Measurements from ENCODE around the gene UBALD2.
"Not testable (repeated sequence)": the region's sequence is repeated elsewhere in the genome, so short reads cannot be mapped to it uniquely, and the experiment has no call there.

Gene UBALD2

GRCh38 chr17:76246080-76247066 lies 18.8 kb upstream of the UBALD2 start:
- DNase-seq = no peak

GRCh38 chr17:76247304-76247703 lies 17.8 kb upstream of the UBALD2 start:
- no peak for DNase-seq

GRCh38 chr17:76248013-76248782 lies 16.9 kb upstream of the UBALD2 start:
- DNase-seq = no peak

DNA sequence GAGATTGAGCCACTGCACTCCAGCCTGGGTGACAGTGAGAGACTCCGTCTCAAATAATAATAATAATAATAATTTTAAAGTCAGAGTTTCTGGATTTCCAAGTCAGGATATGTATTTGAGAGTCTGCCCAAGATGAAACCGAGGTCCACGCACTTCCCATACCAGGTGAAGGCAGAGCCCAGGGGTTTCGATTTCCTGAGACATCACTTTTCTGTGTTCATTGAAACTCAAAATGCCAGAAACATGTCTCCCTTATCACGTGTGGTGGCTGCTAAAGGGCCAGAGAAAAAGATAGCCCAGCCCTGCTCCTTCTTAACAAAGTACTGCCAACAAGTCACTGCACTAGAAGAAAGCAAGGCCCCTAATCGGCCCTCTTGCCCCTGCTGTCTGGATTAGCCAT lies 15.0 kb upstream of the UBALD2 start:
- no peak for DNase-seq

DNA sequence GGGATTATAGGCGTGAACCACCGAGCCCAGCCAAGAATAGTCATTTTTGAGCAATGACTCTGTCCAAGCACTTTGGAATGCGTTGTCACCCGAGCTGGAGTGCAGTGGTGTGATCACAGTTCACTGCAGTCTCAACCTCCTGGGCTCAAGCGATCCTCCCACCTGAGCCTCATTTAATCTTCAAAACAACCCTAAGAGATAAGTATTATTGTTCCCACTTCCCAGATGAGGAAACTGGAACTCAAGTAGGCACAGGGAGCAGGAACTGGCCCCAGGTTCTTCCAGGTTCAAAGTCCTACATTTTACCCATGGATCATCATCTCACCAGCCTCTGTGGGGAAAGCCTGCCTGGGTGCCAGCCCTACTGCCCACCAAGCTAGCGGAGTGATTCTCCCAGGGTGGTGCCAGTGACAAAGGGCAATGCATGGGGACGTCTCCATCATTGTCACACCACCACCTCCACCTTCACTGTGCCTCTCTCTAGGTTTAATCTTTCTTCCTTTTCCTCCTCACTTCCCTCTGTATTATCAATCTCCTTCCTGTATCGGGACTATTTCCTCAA lies 13.6 kb upstream of the UBALD2 start:
- DNase-seq = no peak

DNA sequence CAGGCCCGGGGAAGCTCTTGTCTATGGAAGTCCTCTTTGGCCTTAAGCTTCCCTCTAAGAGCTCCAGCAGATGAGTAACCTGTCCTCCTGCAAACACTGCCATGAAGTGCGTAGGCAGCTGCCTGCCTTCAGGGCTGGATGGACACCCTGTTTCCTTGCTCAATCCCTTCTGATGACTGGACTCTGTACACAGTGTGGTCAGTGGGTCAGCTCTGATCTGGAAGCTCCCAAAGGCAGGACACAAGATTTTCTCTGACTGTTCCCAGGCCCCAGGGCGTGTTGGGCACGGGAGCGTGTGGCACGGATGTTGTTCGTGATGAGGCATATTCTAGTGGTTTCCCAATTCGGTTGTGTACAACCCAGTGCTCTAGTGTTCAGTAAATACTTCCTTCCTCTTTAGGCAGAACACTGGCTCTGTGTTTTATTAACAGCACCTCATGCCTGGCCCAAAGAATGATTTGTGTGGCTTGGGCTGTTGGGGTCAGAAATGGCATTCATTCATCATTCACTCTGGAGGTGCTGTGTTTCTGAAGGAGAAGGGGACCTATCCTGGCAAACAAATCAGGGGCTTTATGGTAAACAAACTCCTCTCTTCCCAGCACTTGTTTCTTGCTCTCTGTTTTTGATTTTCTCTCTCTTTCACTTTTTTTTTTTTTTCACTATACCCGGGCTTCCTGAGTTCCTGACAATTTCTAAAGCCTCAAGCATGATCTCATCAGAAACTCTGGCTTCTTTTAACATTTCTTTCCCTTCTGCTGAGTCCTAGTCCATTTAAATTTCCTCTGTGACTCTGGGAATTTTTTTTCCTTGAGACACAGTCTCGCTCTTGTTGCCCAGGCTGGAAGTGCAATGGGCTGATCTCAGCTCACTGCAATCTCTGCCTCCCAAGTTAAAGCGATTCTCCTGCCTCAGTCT lies 12.9 kb upstream of the UBALD2 start:
- DNase-seq = no peak

- DNase-seq = not testable (repeated sequence)
These were observed 12.0 kb upstream of the UBALD2 start for GRCh38 chr17:76252967-76253766.

- DNase-seq = no peak
These were observed 11.3 kb upstream of the UBALD2 start for GRCh38 chr17:76253841-76254240.

DNA sequence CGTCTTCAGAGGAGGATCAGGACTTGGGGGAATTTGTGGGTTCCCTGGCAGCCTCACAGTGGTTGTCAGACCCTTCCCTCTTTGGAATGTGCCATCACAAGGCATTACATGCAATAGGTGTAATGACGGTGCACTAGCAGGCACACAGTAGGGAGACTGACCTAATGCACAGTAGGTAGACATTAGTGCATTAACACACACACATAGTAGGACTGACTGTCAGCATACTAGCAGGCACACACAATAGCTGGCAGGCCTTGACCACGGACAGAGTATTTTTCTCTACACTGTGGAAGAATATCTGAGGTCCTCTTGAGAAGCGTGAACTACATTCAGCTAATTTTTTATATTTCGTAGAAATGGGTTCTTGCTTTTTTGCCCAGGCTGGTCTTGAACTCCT lies 10.9 kb upstream of the UBALD2 start:
- no peak for DNase-seq

DNA sequence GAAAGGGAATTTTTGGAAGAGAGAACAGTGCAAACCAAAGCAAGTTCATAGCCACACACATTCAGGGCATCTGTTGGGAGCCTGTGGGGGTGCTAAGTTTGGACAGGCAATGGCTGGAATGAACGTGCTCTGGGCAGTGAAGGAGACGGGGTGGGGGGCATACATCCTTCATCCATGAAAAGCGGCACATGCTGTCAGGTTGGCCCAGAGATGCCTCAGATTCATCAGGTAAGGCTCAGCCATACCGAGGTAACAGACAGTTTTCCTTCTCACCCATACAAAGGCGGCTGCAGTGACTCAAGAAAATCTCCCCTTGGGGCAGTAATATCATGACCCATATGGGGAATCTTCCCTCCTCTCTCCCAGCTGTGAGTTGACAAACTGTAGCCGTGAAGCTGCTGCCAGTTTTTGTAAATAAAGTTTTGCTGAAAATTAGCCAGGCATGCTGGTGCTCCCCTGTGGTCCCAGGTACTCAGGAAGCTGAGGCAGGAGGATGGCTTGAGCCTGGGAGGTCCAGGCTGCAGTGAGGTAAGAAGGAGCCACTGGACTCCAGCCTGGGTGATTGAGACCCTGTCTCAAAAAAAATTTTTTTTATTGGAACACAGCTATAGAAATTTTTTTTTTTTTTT lies 9.2 kb upstream of the UBALD2 start:
- DNase-seq = no peak

- DNase-seq = not testable (repeated sequence)
These were observed 8.6 kb upstream of the UBALD2 start for GRCh38 chr17:76256430-76257050.

DNA sequence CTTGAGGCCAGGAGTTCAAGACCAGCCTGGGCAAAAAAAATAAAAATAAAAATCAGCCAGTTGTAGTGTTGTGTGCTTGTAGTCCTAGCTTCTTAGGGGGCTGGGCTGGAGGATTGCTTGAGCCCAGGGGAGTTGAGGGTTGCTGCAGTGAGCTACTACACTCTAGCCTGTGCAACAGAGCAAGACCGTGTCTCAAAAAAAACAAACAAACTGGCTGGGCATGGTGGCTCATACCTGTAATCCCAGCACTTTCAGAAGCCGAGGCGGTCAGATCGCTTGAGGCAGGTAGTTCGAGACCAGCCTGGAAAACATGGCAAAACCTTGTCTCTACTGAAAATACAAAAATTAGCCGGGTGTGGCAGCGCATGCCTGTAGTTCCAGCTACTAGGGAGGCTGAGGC lies 4.9 kb upstream of the UBALD2 start:
- DNase-seq = peak in 1 of 3 experiments; percentile 9

DNA sequence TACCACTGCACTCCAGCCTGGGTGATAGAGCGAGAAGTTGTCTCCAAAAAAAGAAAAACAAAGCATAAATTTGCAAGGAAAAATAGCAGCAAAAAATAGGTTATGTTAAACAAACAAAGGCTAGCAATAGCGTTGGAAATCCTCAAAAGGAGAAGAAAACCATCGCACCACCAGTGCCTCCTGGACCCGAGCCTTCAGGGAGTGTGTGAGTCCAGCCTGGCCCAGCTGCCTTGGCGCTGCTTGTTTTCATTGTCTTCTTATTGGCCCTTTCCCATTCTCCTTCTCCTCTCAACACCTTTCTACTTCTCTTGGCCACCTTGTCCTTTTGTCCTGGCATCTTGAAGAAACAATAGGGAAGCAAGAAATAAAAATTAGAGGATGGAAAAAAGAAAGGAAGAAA lies 4.5 kb upstream of the UBALD2 start:
- no peak for DNase-seq

DNA sequence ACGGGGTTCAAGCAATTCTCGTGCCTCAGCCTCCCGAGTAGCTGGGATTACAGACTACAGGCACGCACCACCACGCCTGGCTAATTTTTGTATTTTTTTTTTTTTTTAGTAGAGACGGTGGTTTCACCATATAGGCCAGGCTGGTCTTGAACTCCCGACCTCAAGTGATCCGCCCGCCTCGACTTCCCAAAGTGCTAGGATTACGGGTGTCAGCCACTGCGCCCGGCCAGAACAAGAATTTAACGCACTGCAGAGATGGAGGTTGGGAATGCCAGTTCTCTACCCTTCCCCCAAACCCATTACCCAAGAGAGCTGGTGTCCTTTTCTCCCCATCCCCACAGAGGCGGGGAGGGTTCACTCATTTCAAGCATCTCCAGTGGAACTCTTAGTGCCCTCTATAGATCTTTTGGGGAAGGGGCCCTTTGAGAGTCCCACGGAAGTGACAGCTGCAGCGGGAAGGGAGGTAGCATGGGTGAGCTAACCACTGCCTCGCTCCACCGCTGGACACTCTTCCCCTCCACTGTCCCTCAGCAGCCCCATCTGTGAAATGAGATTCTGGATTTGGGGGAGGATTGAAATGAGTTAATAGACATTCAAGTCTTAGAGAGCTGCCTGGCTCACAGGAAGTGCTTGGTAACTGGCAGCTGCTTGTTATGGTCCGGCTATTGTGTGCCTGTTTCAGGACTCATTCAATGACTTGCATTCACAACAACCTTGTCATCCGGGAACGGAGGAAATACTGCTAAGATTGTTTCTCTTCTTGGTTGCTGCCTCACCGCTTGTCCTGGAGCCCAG lies 3.5 kb upstream of the UBALD2 start:
- peak in 1 of 3 experiments; percentile 10 for DNase-seq

GRCh38 chr17:76262732-76263344 lies 2.3 kb upstream of the UBALD2 start:
- DNase-seq = peak in 2 of 3 experiments; percentile 23 to 53

DNA sequence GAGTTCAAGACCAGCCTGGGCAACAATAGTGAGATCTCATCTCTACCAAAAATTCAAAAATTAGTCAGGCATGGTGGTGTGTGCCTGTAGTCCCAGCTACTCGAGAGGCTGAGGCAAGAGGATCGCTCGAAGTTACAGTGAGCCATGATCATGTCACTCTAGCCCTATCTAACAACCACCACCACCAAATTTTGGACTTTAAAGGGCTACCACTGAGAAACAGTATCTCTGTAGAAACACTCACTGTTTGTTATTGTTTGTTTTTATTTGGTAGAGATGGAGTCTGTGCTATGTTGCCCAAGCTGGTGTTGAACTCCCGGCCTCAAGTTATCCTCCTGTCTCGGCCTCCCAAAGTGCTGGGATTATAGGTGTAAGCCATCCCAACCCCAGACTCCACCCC lies 1.3 kb upstream of the UBALD2 start:
- DNase-seq = no peak

DNA sequence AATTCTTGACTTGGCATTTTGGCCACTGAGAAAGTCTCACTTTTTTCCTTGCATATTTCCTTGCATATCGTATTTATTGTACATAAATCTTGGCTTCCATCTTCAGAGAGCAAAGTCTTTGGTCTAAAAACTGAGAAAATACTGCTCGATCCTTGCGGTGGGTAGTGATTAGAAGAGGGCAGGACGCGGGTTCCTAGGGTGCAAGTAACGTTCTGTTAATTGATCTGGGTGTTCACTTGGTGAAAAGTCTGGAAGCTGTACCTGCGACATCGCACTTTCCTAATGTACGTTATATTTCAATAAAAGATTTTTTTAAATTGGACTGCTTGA lies 758 bp upstream of the UBALD2 start:
- peak in 1 of 3 experiments; percentile 62 for DNase-seq

- DNase-seq = peak; percentile 40 to 58 (median 54)
These were observed 586 bp downstream of the UBALD2 start for GRCh38 chr17:76265624-76266243.

Measured in NCI-H1417 (cell line).